IPS-11a (cell line): ENCODE data around the gene LRRC56.
A peak's percentile ranks its signal among the peaks of the same experiment; 100 is the strongest.

Source experiments
- H3K4me3 ChIP-seq: one replicate; pipeline ENCODE4 v1.5.1; 2013; ENCODE audit warnings: low read depth, low read length, control low read depth

The LRRC56 gene, protein sequence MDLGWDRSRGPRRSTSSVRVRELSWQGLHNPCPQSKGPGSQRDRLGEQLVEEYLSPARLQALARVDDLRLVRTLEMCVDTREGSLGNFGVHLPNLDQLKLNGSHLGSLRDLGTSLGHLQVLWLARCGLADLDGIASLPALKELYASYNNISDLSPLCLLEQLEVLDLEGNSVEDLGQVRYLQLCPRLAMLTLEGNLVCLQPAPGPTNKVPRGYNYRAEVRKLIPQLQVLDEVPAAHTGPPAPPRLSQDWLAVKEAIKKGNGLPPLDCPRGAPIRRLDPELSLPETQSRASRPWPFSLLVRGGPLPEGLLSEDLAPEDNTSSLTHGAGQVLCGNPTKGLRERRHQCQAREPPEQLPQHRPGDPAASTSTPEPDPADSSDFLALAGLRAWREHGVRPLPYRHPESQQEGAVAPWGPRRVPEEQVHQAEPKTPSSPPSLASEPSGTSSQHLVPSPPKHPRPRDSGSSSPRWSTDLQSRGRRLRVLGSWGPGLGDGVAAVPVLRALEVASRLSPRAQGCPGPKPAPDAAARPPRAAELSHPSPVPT

GRCh38 chr11:536841-537621 lies at the start of gene LRRC56:
Gene LRRC56 (plus strand): TSS chr11:537527. CDS start chr11:540685, 3,158 bp downstream.
- H3K4me3 ChIP-seq = peak within 1 kb of the TSS; percentile 27

GRCh38 chr11:487571-488021 lies 49.7 kb upstream of the LRRC56 start:
- no peak overlapping the region for H3K4me3 ChIP-seq

DNA sequence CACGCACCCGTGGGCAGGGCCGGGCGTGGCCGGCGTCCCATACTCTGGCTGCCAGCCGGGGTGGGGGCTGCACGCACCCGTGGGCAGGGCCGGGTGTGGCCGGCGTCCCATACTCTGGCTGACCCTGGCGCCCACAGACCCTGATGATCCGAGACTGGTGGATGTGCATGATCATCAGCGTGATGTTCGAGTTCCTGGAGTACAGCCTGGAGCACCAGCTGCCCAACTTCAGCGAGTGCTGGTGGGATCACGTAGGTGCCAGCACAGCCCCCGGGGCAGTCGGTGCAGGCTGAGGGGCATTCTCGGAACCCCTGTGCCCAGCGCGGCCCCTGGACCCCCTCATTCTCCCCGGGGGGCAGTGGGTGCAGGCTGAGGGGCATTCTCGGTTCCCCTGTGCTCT lies 49.3 kb upstream of the LRRC56 start:
- H3K4me3 ChIP-seq = no peak overlapping the region

DNA sequence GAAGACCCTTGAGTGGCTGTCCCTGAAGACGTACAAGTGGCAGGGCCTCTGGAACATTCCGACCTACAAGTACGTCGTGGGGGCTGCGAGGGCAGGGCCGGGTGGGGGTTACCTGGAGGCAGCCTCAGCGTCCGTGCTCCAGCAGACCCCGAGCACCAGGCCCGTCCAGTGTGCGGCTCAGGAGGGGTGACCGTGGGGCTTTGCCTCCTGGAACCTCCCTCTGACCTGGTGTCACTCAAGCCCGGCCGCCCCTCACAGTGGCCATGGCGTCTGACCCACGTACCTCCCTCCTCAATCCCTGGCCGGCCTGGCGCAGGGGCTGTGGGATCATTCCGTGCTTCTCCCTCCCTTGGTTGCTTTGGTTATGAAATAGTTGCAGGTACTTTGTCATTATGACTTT lies 48.7 kb upstream of the LRRC56 start:
- H3K4me3 ChIP-seq = no peak overlapping the region

DNA sequence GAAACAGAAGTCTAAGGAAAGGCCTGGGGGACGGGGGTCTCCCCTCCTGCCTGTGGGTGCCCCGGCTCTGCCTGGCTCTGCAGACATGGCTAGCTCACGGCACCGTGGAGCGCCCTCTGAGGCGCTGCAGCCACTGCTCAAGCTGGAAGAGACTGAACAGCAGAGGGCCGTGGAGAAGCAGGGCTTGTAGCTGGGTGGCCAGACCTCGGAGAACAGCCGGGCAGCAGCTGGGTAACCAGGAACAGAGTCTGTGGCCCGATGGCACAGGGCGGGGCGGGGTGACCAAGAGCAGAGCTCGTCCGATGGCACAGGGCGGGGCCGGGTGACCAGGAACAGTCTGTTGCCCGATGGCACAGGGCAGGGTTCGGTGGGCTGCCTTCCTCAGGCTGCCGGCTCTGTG lies 48.3 kb upstream of the LRRC56 start:
- H3K4me3 ChIP-seq = no peak overlapping the region

DNA sequence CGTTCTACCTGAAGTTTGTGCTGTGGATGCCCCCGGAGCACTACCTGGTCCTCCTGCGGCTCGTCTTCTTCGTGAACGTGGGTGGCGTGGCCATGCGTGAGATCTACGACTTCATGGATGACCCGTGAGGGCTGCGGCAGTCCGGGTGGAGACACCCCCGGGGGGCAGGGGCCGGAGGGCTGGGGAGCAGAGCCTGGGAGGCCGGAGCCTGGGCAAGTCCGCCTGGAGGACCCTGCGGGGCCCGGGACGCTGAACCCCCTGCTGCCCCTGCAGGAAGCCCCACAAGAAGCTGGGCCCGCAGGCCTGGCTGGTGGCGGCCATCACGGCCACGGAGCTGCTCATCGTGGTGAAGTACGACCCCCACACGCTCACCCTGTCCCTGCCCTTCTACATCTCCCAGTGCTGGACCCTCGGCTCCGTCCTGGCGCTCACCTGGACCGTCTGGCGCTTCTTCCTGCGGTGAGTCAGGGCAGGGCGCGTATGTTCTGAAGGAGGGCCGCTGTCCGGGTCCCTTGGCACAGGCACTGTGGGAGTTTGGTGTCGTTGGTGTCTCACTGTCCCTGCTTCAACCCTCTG lies 47.6 kb upstream of the LRRC56 start:
- H3K4me3 ChIP-seq = no peak overlapping the region

DNA sequence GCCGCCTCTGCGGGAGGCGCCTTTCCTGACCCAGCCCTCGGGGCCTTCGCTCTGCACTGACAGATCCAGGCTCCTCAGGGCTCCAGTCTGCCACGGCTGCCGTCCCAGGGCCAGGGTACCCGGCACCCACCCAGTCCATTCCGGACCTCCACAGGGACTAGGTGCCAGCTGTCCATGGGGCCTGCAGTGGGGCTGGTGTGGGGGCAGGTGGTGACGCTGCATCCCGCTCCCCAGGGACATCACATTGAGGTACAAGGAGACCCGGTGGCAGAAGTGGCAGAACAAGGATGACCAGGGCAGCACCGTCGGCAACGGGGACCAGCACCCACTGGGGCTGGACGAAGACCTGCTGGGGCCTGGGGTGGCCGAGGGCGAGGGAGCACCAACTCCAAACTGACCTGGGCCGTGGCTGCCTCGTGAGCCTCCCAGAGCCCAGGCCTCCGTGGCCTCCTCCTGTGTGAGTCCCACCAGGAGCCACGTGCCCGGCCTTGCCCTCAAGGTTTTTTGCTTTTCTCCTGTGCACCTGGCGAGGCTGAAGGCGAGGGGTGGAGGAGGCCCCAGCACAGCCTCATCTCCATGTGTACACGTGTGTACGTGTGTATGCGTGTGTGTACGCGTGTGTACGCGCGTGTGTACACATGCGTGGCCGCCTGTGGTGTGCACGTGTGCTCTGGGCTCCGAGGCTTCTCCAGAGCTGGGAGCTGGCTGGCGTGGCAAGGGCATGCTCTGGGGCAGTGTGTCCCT lies 47.0 kb upstream of the LRRC56 start:
- H3K4me3 ChIP-seq = no peak overlapping the region

DNA sequence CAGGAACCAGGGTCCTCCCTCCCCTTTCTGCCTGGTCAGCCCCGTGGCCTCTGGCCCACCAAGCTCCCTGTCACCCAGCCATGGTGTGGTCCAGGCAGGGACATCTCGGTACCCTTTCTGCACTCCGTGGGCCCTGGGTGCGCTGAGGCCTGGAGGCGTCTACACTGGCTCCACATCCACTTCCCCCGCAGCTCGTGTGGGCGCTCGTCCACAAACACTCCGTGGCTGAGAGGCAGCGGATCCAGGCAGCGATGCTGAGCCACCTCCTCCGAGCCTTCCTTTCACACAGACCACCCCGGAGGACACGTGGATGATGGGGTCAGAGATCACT lies 46.4 kb upstream of the LRRC56 start:
- H3K4me3 ChIP-seq = no peak overlapping the region

- no peak overlapping the region for H3K4me3 ChIP-seq
These were observed 46.0 kb upstream of the LRRC56 start for GRCh38 chr11:491358-491757.

- no peak overlapping the region for H3K4me3 ChIP-seq
These were observed 44.7 kb upstream of the LRRC56 start for GRCh38 chr11:492427-493226.

- no peak overlapping the region for H3K4me3 ChIP-seq
These were observed 42.4 kb upstream of the LRRC56 start for GRCh38 chr11:494761-495536.

- H3K4me3 ChIP-seq = no peak overlapping the region
These were observed 41.8 kb upstream of the LRRC56 start for GRCh38 chr11:495537-495931.

GRCh38 chr11:496834-497564 lies 40.3 kb upstream of the LRRC56 start:
- H3K4me3 ChIP-seq = no peak overlapping the region

GRCh38 chr11:497565-498296 lies 39.6 kb upstream of the LRRC56 start:
- no peak overlapping the region for H3K4me3 ChIP-seq

- H3K4me3 ChIP-seq = no peak overlapping the region
These were observed 38.8 kb upstream of the LRRC56 start for GRCh38 chr11:498297-499181.

DNA sequence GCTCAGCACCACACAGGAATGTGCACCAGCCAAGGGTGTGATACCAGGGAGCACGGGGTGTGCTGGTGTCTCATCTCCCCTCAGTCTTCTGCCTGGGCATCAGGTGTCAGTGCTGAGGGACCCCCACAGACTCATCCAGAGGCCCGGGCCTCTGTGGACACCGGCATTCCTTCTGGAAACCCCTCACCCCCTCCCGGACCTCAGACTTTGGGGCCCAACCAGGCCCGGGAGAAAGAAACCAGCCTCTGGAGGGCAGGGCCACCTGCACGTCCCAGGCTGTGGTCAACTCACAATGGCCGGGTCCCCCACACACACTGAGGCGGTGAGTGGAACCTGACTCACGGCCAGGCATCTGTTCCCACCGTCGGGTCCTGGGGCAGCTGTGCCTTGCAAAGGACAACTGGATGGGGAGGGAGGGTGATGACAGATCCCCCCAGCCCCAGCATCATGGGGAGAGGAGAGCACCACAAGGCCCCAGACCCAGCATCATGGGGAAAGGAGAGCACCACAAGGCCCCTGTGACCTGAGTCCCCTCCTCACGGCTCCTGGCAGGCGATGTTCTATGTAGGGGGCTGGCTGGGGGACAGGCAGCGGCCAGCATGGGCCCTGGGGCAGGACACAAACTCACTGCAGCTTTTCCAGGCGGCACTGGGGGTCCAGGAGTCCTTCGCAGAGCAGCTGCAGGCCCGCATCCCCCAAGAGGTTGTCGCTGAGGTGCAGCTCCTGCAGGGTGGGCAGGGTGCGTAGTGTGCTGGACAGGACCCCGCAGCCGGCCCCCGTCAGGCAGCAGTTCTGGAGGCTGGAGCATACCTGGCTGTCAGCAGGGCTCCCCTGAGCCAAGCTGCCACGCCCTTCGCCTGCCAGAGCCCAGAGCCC lies 37.9 kb upstream of the LRRC56 start:
- no peak overlapping the region for H3K4me3 ChIP-seq
